Stimulated activated CD8-positive, alpha-beta memory T cell treated with anti-CD3 and anti-CD28 coated beads, Interleukin-7, amount 100 ng/mL, for 48 hours (primary cell): ENCODE results near the gene CDK14.

Experiments used
- DNase-seq, 2 donors: peaks; one replicate each; pipeline ENCODE4 v3.0.0-alpha.2; 2020; ENCODE audit warnings: low read depth in 1 of 2; ENCODE audit errors: extremely low read depth in 1 of 2

The CDK14 gene

GRCh38 chr7:91180746-91181145 lies 584.6 kb downstream of the CDK14 start:
- no peak for DNase-seq

- DNase-seq = no peak
These were observed 585.8 kb downstream of the CDK14 start for GRCh38 chr7:91181949-91182348.

- DNase-seq = no peak
These were observed 587.0 kb downstream of the CDK14 start for GRCh38 chr7:91182819-91183764.

- no peak for DNase-seq
These were observed 589.6 kb downstream of the CDK14 start for GRCh38 chr7:91185771-91186170.

- no peak for DNase-seq
These were observed 590.9 kb downstream of the CDK14 start for GRCh38 chr7:91187061-91187460.

GRCh38 chr7:91191771-91192170 lies 595.6 kb downstream of the CDK14 start:
- DNase-seq = no peak

- no peak for DNase-seq
These were observed 597.0 kb downstream of the CDK14 start for GRCh38 chr7:91193141-91193540.

GRCh38 chr7:91194841-91195240 lies 598.7 kb downstream of the CDK14 start:
- no peak for DNase-seq

- no peak for DNase-seq
These were observed 599.9 kb downstream of the CDK14 start for GRCh38 chr7:91196058-91196457.

GRCh38 chr7:91198371-91198770 lies 602.2 kb downstream of the CDK14 start:
- DNase-seq = no peak

- no peak for DNase-seq
These were observed 603.5 kb downstream of the CDK14 start for GRCh38 chr7:91199601-91200000.

- no peak for DNase-seq
These were observed 605.5 kb downstream of the CDK14 start for GRCh38 chr7:91201442-91202113.

GRCh38 chr7:91206361-91206960 lies 610.3 kb downstream of the CDK14 start:
- no peak for DNase-seq

GRCh38 chr7:91212582-91212981 lies 616.5 kb downstream of the CDK14 start:
- no peak for DNase-seq

- DNase-seq = no peak
These were observed 630.3 kb downstream of the CDK14 start for GRCh38 chr7:91226411-91226810.

- DNase-seq = no peak
These were observed 632.2 kb downstream of the CDK14 start for GRCh38 chr7:91228327-91228726.

- no peak for DNase-seq
These were observed 632.9 kb downstream of the CDK14 start for GRCh38 chr7:91228927-91229558.

- DNase-seq = no peak
These were observed 634.0 kb downstream of the CDK14 start for GRCh38 chr7:91230100-91230499.

- DNase-seq = no peak
These were observed 634.4 kb downstream of the CDK14 start for GRCh38 chr7:91230503-91230902.

GRCh38 chr7:91233212-91233611 lies 637.1 kb downstream of the CDK14 start:
- DNase-seq = no peak

GRCh38 chr7:91235211-91235832 lies 639.2 kb downstream of the CDK14 start:
- no peak for DNase-seq
